ENCODE measurements around the gene DDX39A.

- TF ChIP-seq EP300 (IDR thresholded peaks at IDR 0.05; ENCODE audit: low read depth), result no peak
- TF ChIP-seq, protein P1, sequence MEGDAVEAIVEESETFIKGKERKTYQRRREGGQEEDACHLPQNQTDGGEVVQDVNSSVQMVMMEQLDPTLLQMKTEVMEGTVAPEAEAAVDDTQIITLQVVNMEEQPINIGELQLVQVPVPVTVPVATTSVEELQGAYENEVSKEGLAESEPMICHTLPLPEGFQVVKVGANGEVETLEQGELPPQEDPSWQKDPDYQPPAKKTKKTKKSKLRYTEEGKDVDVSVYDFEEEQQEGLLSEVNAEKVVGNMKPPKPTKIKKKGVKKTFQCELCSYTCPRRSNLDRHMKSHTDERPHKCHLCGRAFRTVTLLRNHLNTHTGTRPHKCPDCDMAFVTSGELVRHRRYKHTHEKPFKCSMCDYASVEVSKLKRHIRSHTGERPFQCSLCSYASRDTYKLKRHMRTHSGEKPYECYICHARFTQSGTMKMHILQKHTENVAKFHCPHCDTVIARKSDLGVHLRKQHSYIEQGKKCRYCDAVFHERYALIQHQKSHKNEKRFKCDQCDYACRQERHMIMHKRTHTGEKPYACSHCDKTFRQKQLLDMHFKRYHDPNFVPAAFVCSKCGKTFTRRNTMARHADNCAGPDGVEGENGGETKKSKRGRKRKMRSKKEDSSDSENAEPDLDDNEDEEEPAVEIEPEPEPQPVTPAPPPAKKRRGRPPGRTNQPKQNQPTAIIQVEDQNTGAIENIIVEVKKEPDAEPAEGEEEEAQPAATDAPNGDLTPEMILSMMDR (IDR thresholded peaks at IDR 0.05), result no peak
- TF ChIP-seq POLR2AphosphoS5 (IDR thresholded peaks at IDR 0.05), result no peak
- no peak for TF ChIP-seq POLR2A (IDR thresholded peaks at IDR 0.05)
Measured at GRCh38 chr19:14393329-14393728, 25.8 kb downstream of the DDX39A start.
